SK-N-MC (cell line): ENCODE results near the gene CLTCL1.

ENCODE experiments used
- DNase-seq: peaks from one replicate; pipeline ENCODE4 v3.0.0-alpha.2; 2011; ENCODE audit warnings: low read depth, low spot score
- H3K27ac ChIP-seq: fragments of 200-600 bp; sonication (generic); 2 replicates; pipeline ENCODE4 v1.5.1; 2016; ENCODE audit warnings: mixed run types
- H3K36me3 ChIP-seq: fragments of 200-600 bp; sonication (generic); 2 replicates; pipeline ENCODE4 v1.6.1; 2017; ENCODE audit warnings: antibody characterized with exemption, low read length, mixed read lengths; ENCODE audit not compliant: insufficient read depth
- H3K4me3 ChIP-seq: fragments of 200-600 bp; sonication (generic); 2 replicates; pipeline ENCODE4 v1.5.1; 2016
- H3K9ac ChIP-seq: fragments of 200-600 bp; sonication (generic); 2 replicates; pipeline ENCODE4 v1.8.0; 2017; ENCODE audit warnings: mixed run types, mixed read lengths; ENCODE audit not compliant: insufficient read length
- H3K9me3 ChIP-seq: fragments of 200-600 bp; sonication (generic); 2 replicates; pipeline ENCODE4 v1.6.1; 2017; ENCODE audit warnings: low read depth, mild to moderate bottlenecking, antibody characterized with exemption, low read length, moderate library complexity, mixed read lengths
- EZH2 ChIP-seq: fragments of 200-600 bp; sonication (generic); IDR thresholded peaks from one replicate; pipeline ENCODE4 v1.6.1; 2017; ENCODE audit warnings: antibody characterized with exemption
- FOXP2 ChIP-seq: optimal IDR thresholded peaks from 2 replicates; pipeline ENCODE3; 2011; ENCODE audit warnings: mild to moderate bottlenecking, moderate library complexity; ENCODE audit not compliant: insufficient read depth; ENCODE audit errors: extremely low read length, control extremely low read depth
- POLR2AphosphoS5 ChIP-seq: IDR thresholded peaks from 2 replicates; pipeline ENCODE4 v1.6.1; 2012; ENCODE audit warnings: mild to moderate bottlenecking, low read depth, low read length, borderline replicate concordance

Gene CLTCL1

GRCh38 chr22:19295733-19296132 lies 4.2 kb upstream of the CLTCL1 start:
- H3K9ac ChIP-seq, result no peak overlapping the region
- TF ChIP-seq EZH2, result no peak
- TF ChIP-seq POLR2AphosphoS5, result no peak
- no peak for TF ChIP-seq FOXP2
- no peak overlapping the region for H3K27ac ChIP-seq
- DNase-seq, result no peak
- H3K4me3 ChIP-seq, result no peak overlapping the region
- H3K9me3 ChIP-seq, result no peaks in the 10 kb centered on the region
- H3K36me3 ChIP-seq, result no peaks in the 10 kb centered on the region

- H3K4me3 ChIP-seq, result peak overlapping the region; percentile 99
- peak overlapping the region; percentile 90 for H3K9ac ChIP-seq
- H3K9me3 ChIP-seq, result no peaks in the 10 kb centered on the region
- no peaks in the 10 kb centered on the region for H3K36me3 ChIP-seq
- no peak overlapping the region for H3K27ac ChIP-seq
- TF ChIP-seq POLR2AphosphoS5 (no peak), FOXP2 (no peak), EZH2 (no peak)
- DNase-seq, result no peak
Measured at GRCh38 chr22:19292458-19293230, 1.1 kb upstream of the CLTCL1 start.

DNA sequence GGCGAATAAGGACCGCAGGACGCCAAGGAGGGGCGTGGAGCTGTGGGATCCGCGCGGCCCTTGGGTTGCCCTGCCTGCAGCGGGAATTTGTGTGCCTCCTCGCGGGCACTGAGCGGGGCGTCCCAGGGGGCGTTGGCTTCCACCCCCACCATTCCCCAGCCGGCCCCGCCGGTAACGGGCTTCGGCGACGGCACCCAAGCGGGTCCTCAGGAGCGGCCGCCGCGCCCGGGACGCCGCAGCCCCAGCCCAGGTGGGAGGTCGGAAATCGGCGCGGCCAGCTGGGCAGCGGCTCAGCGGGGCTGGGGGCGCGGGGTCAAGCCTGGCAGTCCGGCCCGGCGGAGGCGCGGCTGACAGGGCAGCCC lies 320 bp downstream of the CLTCL1 start:
- TF ChIP-seq FOXP2, result no peak
- TF ChIP-seq POLR2AphosphoS5, result no peak
- TF ChIP-seq EZH2, result no peak
- Histone ChIP-seq H3K4me3 (peak overlapping the region; percentile 86), H3K27ac (no peak overlapping the region), H3K9ac (peak overlapping the region; percentile 73), H3K9me3 (no peaks in the 10 kb centered on the region), H3K36me3 (no peaks in the 10 kb centered on the region)
- DNase-seq, result no peak

DNA sequence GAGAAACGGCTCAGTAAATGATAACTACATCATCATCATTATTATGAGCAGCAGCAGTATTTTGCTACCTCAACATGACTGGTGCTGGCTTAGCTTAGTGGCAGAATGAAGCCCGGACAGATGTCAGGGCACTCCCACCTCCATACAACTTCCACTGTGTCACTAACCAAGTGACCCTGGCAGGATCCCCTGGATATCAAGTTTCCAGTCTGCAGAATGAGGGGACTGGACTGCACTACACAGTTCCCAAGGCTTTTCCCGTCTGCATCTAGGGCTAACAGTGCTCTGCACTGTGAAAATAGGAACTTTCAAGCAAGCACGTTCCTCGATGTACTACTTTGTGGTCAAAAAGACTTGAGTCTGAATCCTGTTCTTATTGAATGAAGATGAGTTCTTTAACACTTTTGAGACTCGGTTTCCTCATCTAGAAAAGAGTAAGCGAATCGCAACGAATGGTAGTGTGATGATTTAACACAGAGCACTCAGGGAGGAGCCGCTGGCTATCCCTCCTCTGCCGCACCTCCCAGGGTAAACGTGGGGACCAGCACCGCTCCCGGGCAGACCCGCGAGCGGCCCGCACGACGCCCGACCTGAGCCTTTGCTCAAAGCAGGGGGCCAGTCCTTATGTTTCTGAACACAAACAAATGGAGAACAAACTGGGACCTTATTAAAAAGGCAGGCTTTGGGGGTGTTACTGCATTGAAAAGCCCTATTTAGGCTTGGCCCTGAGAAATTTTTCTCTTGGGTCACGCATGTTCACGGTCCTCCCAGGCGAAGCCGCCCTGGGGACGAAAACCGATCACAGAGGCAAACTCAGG lies 910 bp downstream of the CLTCL1 start:
- no peak for DNase-seq
- no peak overlapping the region for H3K27ac ChIP-seq

GRCh38 chr22:19289475-19290161 lies 1.9 kb downstream of the CLTCL1 start:
- no peak for DNase-seq
- Histone ChIP-seq H3K4me3 (no peak overlapping the region), H3K27ac (no peak overlapping the region)

More for the DNA sequence above, 910 bp downstream of the CLTCL1 start:
- Histone ChIP-seq H3K36me3 (no peaks in the 10 kb centered on the region), H3K4me3 (peak overlapping the region; percentile 86), H3K9ac (peak overlapping the region; percentile 73), H3K9me3 (no peaks in the 10 kb centered on the region)
- TF ChIP-seq FOXP2, result no peak
- no peak for TF ChIP-seq POLR2AphosphoS5
- no peak for TF ChIP-seq EZH2

DNA sequence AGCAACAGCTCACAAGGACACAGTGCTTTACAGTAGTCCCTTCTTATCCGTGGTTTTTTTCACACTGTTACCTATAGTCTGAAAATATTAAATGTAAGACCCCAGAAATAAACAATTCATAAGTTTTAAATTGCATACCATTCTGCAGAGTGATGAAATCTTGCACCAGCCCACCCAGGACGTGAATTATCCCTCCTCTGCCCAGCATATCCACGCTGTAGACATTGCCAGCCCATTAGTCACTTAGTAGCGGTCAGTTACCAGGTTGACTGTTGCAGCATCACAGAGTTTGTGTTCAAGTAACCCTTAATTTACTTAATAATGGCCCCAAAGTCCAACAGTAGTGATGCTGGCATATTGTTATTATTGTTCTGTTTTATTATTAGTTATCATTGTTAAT lies 3.6 kb downstream of the CLTCL1 start:
- DNase-seq, result no peak
- TF ChIP-seq POLR2AphosphoS5 (no peak), FOXP2 (no peak), EZH2 (no peak)
- Histone ChIP-seq H3K9ac (no peak overlapping the region), H3K9me3 (no peaks in the 10 kb centered on the region), H3K4me3 (no peak overlapping the region), H3K27ac (no peak overlapping the region), H3K36me3 (no peaks in the 10 kb centered on the region)

More at GRCh38 chr22:19289475-19290161, 1.9 kb downstream of the CLTCL1 start:
- Histone ChIP-seq H3K9me3 (no peaks in the 10 kb centered on the region), H3K36me3 (no peaks in the 10 kb centered on the region), H3K9ac (no peak overlapping the region)
- TF ChIP-seq EZH2 (no peak), POLR2AphosphoS5 (no peak), FOXP2 (no peak)

GRCh38 chr22:19287076-19287707 lies 4.3 kb downstream of the CLTCL1 start:
- no peak overlapping the region for H3K4me3 ChIP-seq
- H3K27ac ChIP-seq, result no peak overlapping the region
- no peak overlapping the region for H3K9ac ChIP-seq
- H3K9me3 ChIP-seq, result no peaks in the 10 kb centered on the region
- DNase-seq, result no peak
- TF ChIP-seq FOXP2 (no peak), EZH2 (no peak), POLR2AphosphoS5 (no peak)
- H3K36me3 ChIP-seq, result no peaks in the 10 kb centered on the region
